ENCODE data around the gene ELMO3. TPM values are rescaled to one million over a fixed set of nuclear protein-coding genes. Genes with fewer than 3 reads are reported as not detected.

The ELMO3 gene
- total RNA-seq, 1 experiment from 2014 or later, result 2.0 TPM

GRCh38 chr16:67248073-67248400 is 49.1 kb downstream of the ELMO3 start:
- TF ChIP-seq SIN3A (IDR thresholded peaks at IDR 0.05; ENCODE audit: borderline replicate concordance, insufficient read depth, low read depth, low read length) (no peak), REST (IDR thresholded peaks at IDR 0.05; ENCODE audit: insufficient read depth in 1 of 2, low read depth in 2 of 2, low read length in 1 of 2) (no peak), CTCF (IDR thresholded peaks at IDR 0.05) (no peak), POLR2AphosphoS5 (IDR thresholded peaks at IDR 0.05; ENCODE audit: low read depth, low read length) (no peak), TCF7L2 (IDR thresholded peaks at IDR 0.05; ENCODE audit: low read depth, low read length) (no peak)
- peaks cover 7% of the 10 kb centered on the region for H3K4me1 ChIP-seq (ENCODE audit: control insufficient read depth, insufficient read depth, low read length)
- no peaks in the 10 kb centered on the region for H3K9me3 ChIP-seq (ENCODE audit: control insufficient read depth, insufficient read depth, low read depth, low read length)
- no peak overlapping the region for H3K27ac ChIP-seq (ENCODE audit: low read length)
- ChIA-PET POLR2A (interaction anchor here (0.6 kb wide), 1 partner anchor 304 kb away, joined by 7 read pairs; no protein-coding TSS in a partner anchor), CTCF (interaction anchor here (0.6 kb wide), 1 partner anchor 66 kb away, joined by 6 read pairs; no protein-coding TSS in a partner anchor)
- no TSS peak for BruUV-seq (replicated peaks)
- no peaks in the 10 kb centered on the region for H3K27me3 ChIP-seq (ENCODE audit: control insufficient read depth, insufficient read depth, low read length)
- intact Hi-C loops (cut with micrococcal nuclease; ENCODE audit: unreplicated experiment) (no loop called here), in situ Hi-C loops (cut with HindIII; ENCODE audit: low pct_unique_long_range_greater_than_20kb, low sequenced_read_pairs) (no loop called here)
- H3K4me3 ChIP-seq (ENCODE audit: low read depth in 2 of 2, low read length in 2 of 2), result peak overlapping the region; percentile 64 to 73
- H3K36me3 ChIP-seq (ENCODE audit: control insufficient read depth, insufficient read depth, low read length), result no peaks in the 10 kb centered on the region; the same call in 1 of the 2 replicates
- DNase-seq (ENCODE audit: low read depth, low spot score) (no peak), ATAC-seq (0 out of 2 replicates have a peak, but pooled peaks have one; percentile 7)

- in situ Hi-C loops (cut with HindIII; ENCODE audit: low pct_unique_long_range_greater_than_20kb, low sequenced_read_pairs), result no loop called here
- peak; percentile 29 for ATAC-seq
- Histone ChIP-seq H3K27ac (ENCODE audit: low read length) (no peak within 1 kb of the TSS), H3K4me1 (ENCODE audit: control insufficient read depth, insufficient read depth, low read length) (peaks cover 7% of the 10 kb centered on the region), H3K4me3 (ENCODE audit: low read depth in 2 of 2, low read length in 2 of 2) (peak within 1 kb of the TSS; percentile 64 to 73), H3K9me3 (ENCODE audit: control insufficient read depth, insufficient read depth, low read depth, low read length) (no peaks in the 10 kb centered on the region), H3K27me3 (ENCODE audit: control insufficient read depth, insufficient read depth, low read length) (no peaks in the 10 kb centered on the region), H3K36me3 (ENCODE audit: control insufficient read depth, insufficient read depth, low read length) (no peaks in the 10 kb centered on the region; the same call in 1 of the 2 replicates)
- ChIA-PET CTCF (no interaction called here), POLR2A (interaction anchor here (0.6 kb wide), 1 partner anchor 304 kb away, joined by 7 read pairs; no protein-coding TSS in a partner anchor)
- TF ChIP-seq POLR2AphosphoS5 (IDR thresholded peaks at IDR 0.05; ENCODE audit: low read depth, low read length), result no peak
- no peak for TF ChIP-seq TCF7L2 (IDR thresholded peaks at IDR 0.05; ENCODE audit: low read depth, low read length)
- no peak for TF ChIP-seq SIN3A (IDR thresholded peaks at IDR 0.05; ENCODE audit: borderline replicate concordance, insufficient read depth, low read depth, low read length)
- TF ChIP-seq CTCF (IDR thresholded peaks at IDR 0.05), result no peak; the same call in 1 of the 2 replicates
- TF ChIP-seq REST (IDR thresholded peaks at IDR 0.05; ENCODE audit: insufficient read depth in 1 of 2, low read depth in 2 of 2, low read length in 1 of 2), result no peak
- intact Hi-C loops (cut with micrococcal nuclease; ENCODE audit: unreplicated experiment), result no loop called here
- no TSS peak for BruUV-seq (replicated peaks)
- DNase-seq (ENCODE audit: low read depth, low spot score), result no peak
Measured at GRCh38 chr16:67248401-67249177, 49.7 kb downstream of the ELMO3 start, which contains the start of gene SLC9A5. SLC9A5 (plus strand) TSS chr16:67248979; CDS start chr16:67249015, 36 bp downstream.
